NT2/D1 (cell line): ENCODE results near the gene SUSD1.

Source experiments
- SUZ12 ChIP-seq: IDR thresholded peaks from 2 replicates; pipeline ENCODE4 v1.6.1; 2011; ENCODE audit not compliant: insufficient read length, insufficient read depth; ENCODE audit errors: extremely low read depth
- YY1 ChIP-seq: IDR thresholded peaks from 2 replicates; pipeline ENCODE4 v1.6.1; 2011; ENCODE audit not compliant: insufficient read length, insufficient read depth

GRCh38 chr9:112031400-112031799 is 143.7 kb downstream of the SUSD1 start:
- no peak for TF ChIP-seq YY1
- no peak for TF ChIP-seq SUZ12
